C4-2B (cell line): ENCODE results near the gene RPS21.

Source experiments
- ZFX ChIP-seq: fragments of 450-650 bp; IDR thresholded peaks from 2 replicates; pipeline ENCODE4 v1.6.1; 2017
- TF ChIP-seq, protein P1 (sequence below): fragments of 450-650 bp; conservative IDR thresholded peaks from 2 replicates; pipeline ENCODE4 v1.5.1; 2017; ENCODE audit warnings: mild to moderate bottlenecking

DNA sequence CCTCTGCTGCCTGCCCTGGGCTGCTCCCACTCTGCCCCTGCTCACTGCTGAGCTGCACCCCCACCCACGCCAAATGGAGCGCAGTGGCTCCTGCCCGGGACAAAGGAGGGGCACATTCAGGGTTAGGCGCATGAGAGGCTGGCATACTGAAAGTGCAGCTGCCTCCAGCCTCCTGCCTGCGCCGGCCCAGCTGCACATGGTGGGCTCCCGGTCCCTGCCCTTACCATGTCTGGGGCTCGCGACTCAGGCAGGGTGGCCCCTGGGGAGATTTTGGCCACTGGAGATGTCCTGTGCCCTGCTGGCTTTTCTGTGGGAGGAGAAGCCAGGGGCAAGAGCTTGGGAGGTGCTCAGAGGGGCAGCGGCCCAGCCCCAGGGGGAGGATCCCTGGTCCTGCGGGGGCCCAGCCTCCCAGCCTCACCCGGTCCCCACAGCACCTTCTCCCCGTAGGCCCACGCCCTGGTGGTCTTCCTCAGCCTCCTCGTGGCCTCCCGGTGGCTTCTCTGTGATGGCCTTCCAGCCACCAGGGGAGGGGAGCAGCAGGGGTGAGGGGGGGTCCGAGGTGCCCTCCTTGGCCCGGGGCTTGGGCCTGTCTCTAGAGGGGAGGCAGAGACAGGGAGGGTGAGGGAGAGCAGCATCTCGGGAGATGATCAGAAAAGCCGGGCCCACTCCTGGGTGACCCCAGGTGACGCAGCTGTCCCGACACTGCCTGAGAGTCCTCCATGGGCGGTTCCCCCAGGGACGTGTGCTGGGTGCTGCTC, 28.6 kb downstream of the RPS21 start:
- TF ChIP-seq ZFX: no peak
- TF ChIP-seq, protein P1, sequence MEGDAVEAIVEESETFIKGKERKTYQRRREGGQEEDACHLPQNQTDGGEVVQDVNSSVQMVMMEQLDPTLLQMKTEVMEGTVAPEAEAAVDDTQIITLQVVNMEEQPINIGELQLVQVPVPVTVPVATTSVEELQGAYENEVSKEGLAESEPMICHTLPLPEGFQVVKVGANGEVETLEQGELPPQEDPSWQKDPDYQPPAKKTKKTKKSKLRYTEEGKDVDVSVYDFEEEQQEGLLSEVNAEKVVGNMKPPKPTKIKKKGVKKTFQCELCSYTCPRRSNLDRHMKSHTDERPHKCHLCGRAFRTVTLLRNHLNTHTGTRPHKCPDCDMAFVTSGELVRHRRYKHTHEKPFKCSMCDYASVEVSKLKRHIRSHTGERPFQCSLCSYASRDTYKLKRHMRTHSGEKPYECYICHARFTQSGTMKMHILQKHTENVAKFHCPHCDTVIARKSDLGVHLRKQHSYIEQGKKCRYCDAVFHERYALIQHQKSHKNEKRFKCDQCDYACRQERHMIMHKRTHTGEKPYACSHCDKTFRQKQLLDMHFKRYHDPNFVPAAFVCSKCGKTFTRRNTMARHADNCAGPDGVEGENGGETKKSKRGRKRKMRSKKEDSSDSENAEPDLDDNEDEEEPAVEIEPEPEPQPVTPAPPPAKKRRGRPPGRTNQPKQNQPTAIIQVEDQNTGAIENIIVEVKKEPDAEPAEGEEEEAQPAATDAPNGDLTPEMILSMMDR: no peak
